Skeletal muscle tissue (tissue), 4 donors: ENCODE data around the gene DSG1. TPM values are rescaled to one million over a fixed set of nuclear protein-coding genes. Genes with fewer than 3 reads are reported as not detected.
"Not testable (repeated sequence)": the region's sequence is repeated elsewhere in the genome, so short reads cannot be mapped to it uniquely, and the experiment has no call there.

Source experiments
- H3K27ac ChIP-seq: one replicate; pipeline ENCODE4 v1.7.0; 2013; ENCODE audit warnings: mild to moderate bottlenecking, low read depth, low read length, inconsistent platforms
- H3K27me3 ChIP-seq, 3 donors: one replicate each; pipeline ENCODE4 v1.7.0; 2013; ENCODE audit warnings: low read length in 3 of 3; ENCODE audit not compliant: control insufficient read depth in 3 of 3, insufficient read depth in 3 of 3
- H3K36me3 ChIP-seq, 3 donors: one replicate each; pipeline ENCODE4 v1.7.0; 2013; ENCODE audit warnings: low read length in 3 of 3; ENCODE audit not compliant: control insufficient read depth in 3 of 3, insufficient read depth in 3 of 3
- H3K4me1 ChIP-seq, 3 donors: one replicate each; pipeline ENCODE4 v1.7.0; 2013; ENCODE audit warnings: low read length in 3 of 3, mild to moderate bottlenecking in 3 of 3; ENCODE audit not compliant: control insufficient read depth in 3 of 3, insufficient read depth in 3 of 3
- H3K4me3 ChIP-seq, 3 donors: one replicate each; pipeline ENCODE4 v1.7.0; 2013; ENCODE audit warnings: low read length in 3 of 3
- H3K9ac ChIP-seq, 3 donors: one replicate each; pipeline ENCODE4 v1.7.0; 2013; ENCODE audit warnings: low read length in 3 of 3, mild to moderate bottlenecking in 3 of 3, moderate library complexity in 2 of 3, low read depth in 1 of 3
- H3K9me3 ChIP-seq, 3 donors: one replicate each; pipeline ENCODE4 v1.7.0; 2013; ENCODE audit warnings: low read length in 3 of 3; ENCODE audit not compliant: control insufficient read depth in 3 of 3
- total RNA-seq: library from RNA; depleted of rRNA; stranded (reverse); fragments of >200 nt; gene quantifications from one replicate; pipeline ENCODE4 v1.2.3, GENCODE V29; 2014
- donor health status: Osteomylitis.

Gene DSG1
- total RNA-seq, 1 donor from 2014 or later, result not detected

- not testable (repeated sequence) for H3K27ac ChIP-seq, H3K9me3 ChIP-seq, H3K9ac ChIP-seq, H3K27me3 ChIP-seq, H3K36me3 ChIP-seq, H3K4me3 ChIP-seq, H3K4me1 ChIP-seq
Observed at GRCh38 chr18:31289446-31289845, 28.5 kb upstream of the DSG1 start.

- no peak overlapping the region for H3K9ac ChIP-seq
- no peaks in the 10 kb centered on the region for H3K27me3 ChIP-seq
- H3K36me3 ChIP-seq, result no peaks in the 10 kb centered on the region
- no peaks in the 10 kb centered on the region for H3K4me1 ChIP-seq
- H3K27ac ChIP-seq, result no peak overlapping the region
- H3K9me3 ChIP-seq, result no peaks in the 10 kb centered on the region
- H3K4me3 ChIP-seq, result no peak overlapping the region
Observed at GRCh38 chr18:31291688-31292087, 26.3 kb upstream of the DSG1 start.

DNA sequence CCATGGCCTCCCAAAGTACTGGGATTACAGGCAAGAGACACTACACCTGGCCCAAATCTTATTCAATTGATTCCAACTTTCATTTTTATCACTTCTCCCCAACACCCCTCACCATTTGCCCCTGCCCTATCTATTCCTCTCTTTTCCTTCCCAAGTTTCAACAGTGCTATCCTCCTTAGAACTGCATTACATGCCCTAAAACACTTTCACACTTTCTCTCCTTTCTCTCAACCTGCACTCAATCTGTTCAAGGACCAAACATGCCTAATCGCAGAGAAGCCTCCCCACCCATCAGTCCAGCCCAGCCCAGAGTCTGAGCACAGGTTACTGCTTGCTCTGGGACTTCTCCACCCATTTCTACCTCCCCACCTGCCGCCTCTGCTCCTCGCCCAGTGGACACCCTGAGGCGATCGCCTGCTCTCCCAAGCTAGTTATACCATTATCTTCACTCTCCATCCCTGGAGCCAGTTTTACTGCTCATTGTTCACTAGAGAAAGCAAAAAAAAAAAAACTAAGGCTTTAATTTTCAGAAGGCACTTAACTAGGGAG is 23.7 kb upstream of the DSG1 start:
- no peaks in the 10 kb centered on the region for H3K27me3 ChIP-seq
- H3K27ac ChIP-seq, result no peak overlapping the region
- no peaks in the 10 kb centered on the region for H3K4me1 ChIP-seq
- H3K36me3 ChIP-seq, result no peaks in the 10 kb centered on the region
- no peak overlapping the region for H3K9ac ChIP-seq
- H3K9me3 ChIP-seq, result no peaks in the 10 kb centered on the region
- no peak overlapping the region for H3K4me3 ChIP-seq

GRCh38 chr18:31297248-31297647 is 20.7 kb upstream of the DSG1 start:
- no peaks in the 10 kb centered on the region for H3K9me3 ChIP-seq
- H3K9ac ChIP-seq, result no peak overlapping the region
- no peak overlapping the region for H3K27ac ChIP-seq
- H3K4me3 ChIP-seq, result no peak overlapping the region
- no peaks in the 10 kb centered on the region for H3K27me3 ChIP-seq
- H3K36me3 ChIP-seq, result no peaks in the 10 kb centered on the region
- H3K4me1 ChIP-seq, result no peaks in the 10 kb centered on the region

- no peaks in the 10 kb centered on the region for H3K9me3 ChIP-seq
Observed at GRCh38 chr18:31301201-31301655, 16.7 kb upstream of the DSG1 start.

GRCh38 chr18:31302991-31303390 is 15.0 kb upstream of the DSG1 start:
- Histone ChIP-seq H3K27ac (no peak overlapping the region), H3K9me3 (no peaks in the 10 kb centered on the region), H3K4me1 (no peaks in the 10 kb centered on the region), H3K27me3 (no peaks in the 10 kb centered on the region), H3K4me3 (no peak overlapping the region), H3K9ac (no peak overlapping the region), H3K36me3 (no peaks in the 10 kb centered on the region)

More at GRCh38 chr18:31301201-31301655, 16.7 kb upstream of the DSG1 start:
- no peak overlapping the region for H3K27ac ChIP-seq
- no peak overlapping the region for H3K9ac ChIP-seq
- no peaks in the 10 kb centered on the region for H3K27me3 ChIP-seq
- no peaks in the 10 kb centered on the region for H3K4me1 ChIP-seq
- H3K4me3 ChIP-seq, result no peak overlapping the region
- no peaks in the 10 kb centered on the region for H3K36me3 ChIP-seq

DNA sequence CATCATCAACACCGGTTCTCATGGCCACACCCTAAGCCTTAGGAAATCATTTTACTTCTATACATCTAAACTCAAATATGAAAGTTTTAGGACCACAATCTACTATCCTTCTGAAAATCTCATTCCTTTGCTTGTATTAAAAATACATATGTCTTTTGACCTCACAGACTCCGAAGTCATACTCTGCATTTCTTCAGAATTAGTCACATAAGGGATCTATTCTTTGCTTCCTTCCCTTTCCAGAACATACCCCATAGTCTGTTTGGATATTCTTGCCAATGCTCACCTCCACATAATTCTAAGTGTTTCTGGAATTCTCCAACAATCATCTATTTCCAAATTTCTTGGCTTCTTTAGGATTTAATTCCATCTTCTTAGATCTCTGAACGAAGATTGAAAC is 14.2 kb upstream of the DSG1 start:
- H3K4me3 ChIP-seq, result no peak overlapping the region
- H3K27me3 ChIP-seq, result no peaks in the 10 kb centered on the region
- no peaks in the 10 kb centered on the region for H3K4me1 ChIP-seq
- H3K9ac ChIP-seq, result no peak overlapping the region
- H3K36me3 ChIP-seq, result no peaks in the 10 kb centered on the region
- no peaks in the 10 kb centered on the region for H3K9me3 ChIP-seq
- H3K27ac ChIP-seq, result no peak overlapping the region

DNA sequence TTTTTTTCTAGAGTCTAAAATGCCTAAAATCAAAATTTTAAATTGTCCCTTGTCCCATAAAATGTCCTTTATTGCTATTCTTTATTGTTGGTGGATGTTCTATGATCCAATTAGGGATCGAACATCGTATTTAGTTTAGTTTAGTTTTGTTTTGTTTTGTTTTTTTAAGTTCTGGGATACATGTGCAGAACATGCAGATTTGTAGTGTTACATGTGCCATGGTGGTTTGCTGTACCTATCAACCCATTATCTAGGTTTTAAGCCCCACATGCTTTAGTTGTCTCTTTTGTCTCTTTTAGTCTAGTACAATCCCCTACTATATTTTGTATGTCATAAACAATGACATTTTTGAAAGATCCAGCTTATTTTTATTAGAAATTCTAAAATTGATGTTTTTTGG is 8.8 kb upstream of the DSG1 start:
- Histone ChIP-seq H3K27ac (no peak overlapping the region), H3K36me3 (no peaks in the 10 kb centered on the region), H3K9ac (no peak overlapping the region), H3K4me1 (no peaks in the 10 kb centered on the region), H3K4me3 (no peak overlapping the region), H3K27me3 (no peaks in the 10 kb centered on the region), H3K9me3 (no peaks in the 10 kb centered on the region)

DNA sequence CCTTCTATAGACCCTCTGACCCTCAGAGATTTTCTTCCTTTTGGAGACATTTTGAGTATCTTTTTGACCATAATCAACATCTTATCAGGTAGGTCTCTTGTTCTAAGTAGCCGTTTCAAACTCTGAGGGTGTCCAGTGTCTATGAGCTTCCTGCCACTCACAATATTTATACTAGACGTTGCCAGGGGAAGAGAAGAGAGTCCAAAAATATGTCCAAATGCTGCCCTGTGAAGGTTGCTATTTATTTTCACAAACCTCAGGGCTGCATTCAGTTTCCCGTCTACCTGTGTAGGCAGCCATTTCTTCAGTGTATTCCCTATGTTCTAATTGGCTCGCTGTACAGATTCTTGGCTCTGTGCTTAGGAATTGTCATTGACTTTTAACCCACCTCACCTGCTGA is 986 bp upstream of the DSG1 start:
- Histone ChIP-seq H3K4me3 (no peak overlapping the region), H3K9ac (no peak overlapping the region), H3K9me3 (no peaks in the 10 kb centered on the region), H3K36me3 (no peaks in the 10 kb centered on the region), H3K4me1 (no peaks in the 10 kb centered on the region), H3K27me3 (no peaks in the 10 kb centered on the region), H3K27ac (no peak overlapping the region)

- H3K27ac ChIP-seq, result no peak overlapping the region
- no peaks in the 10 kb centered on the region for H3K9me3 ChIP-seq
- no peak overlapping the region for H3K4me3 ChIP-seq
Observed at GRCh38 chr18:31321719-31322118, 3.8 kb downstream of the DSG1 start.

GRCh38 chr18:31325051-31325450 is 7.1 kb downstream of the DSG1 start:
- no peaks in the 10 kb centered on the region for H3K36me3 ChIP-seq
- no peak overlapping the region for H3K27ac ChIP-seq
- no peak overlapping the region for H3K4me3 ChIP-seq
- H3K27me3 ChIP-seq, result no peaks in the 10 kb centered on the region
- no peaks in the 10 kb centered on the region for H3K9me3 ChIP-seq
- H3K9ac ChIP-seq, result no peak overlapping the region
- no peaks in the 10 kb centered on the region for H3K4me1 ChIP-seq

More at GRCh38 chr18:31321719-31322118, 3.8 kb downstream of the DSG1 start:
- no peaks in the 10 kb centered on the region for H3K27me3 ChIP-seq
- H3K9ac ChIP-seq, result no peak overlapping the region
- H3K4me1 ChIP-seq, result no peaks in the 10 kb centered on the region
- no peaks in the 10 kb centered on the region for H3K36me3 ChIP-seq
